Mesothelial cell of epicardium (in vitro differentiated cells): ENCODE data around the gene DMXL2. TPM values are rescaled to one million over a fixed set of nuclear protein-coding genes. Genes with fewer than 3 reads are reported as not detected.
A peak's percentile ranks its signal among the peaks of the same experiment; 100 is the strongest.
"Not testable (repeated sequence)": the region's sequence is repeated elsewhere in the genome, so short reads cannot be mapped to it uniquely, and the experiment has no call there.

Source experiments
- DNase-seq, 2 experiments: peaks; one replicate each; pipeline ENCODE4 v3.0.0; 2021; ENCODE audit warnings: low spot score in 2 of 2; ENCODE audit not compliant: unreplicated experiment in 2 of 2
- H3K27ac Mint-ChIP-seq: 2 replicates; pipeline ENCODE4 v1.8.0; 2021; ENCODE audit warnings: mixed read lengths
- H3K27me3 Mint-ChIP-seq: 2 replicates; pipeline ENCODE4 v1.8.0; 2021; ENCODE audit warnings: low read depth, mixed read lengths
- H3K36me3 Mint-ChIP-seq: 2 replicates; pipeline ENCODE4 v1.8.0; 2021; ENCODE audit warnings: mixed read lengths
- H3K4me1 Mint-ChIP-seq: 2 replicates; pipeline ENCODE4 v1.8.0; 2021; ENCODE audit warnings: mixed read lengths
- H3K4me3 Mint-ChIP-seq: 2 replicates; pipeline ENCODE4 v1.8.0; 2021; ENCODE audit warnings: mild to moderate bottlenecking, moderate library complexity, mixed read lengths
- H3K9me3 Mint-ChIP-seq: 2 replicates; pipeline ENCODE4 v1.8.0; 2021; ENCODE audit warnings: mixed read lengths
- total RNA-seq: library from RNA; stranded (reverse); gene quantifications from 3 replicates; pipeline ENCODE4 v1.2.1, GENCODE V29; 2021
- TF ChIP-seq, protein P1 (sequence below): fragments of 200-600 bp; sonication (generic); IDR thresholded peaks from one replicate; pipeline ENCODE4 v1.5.0; 2021; ENCODE audit warnings: antibody characterized with exemption; ENCODE audit not compliant: unreplicated experiment

Gene DMXL2
- total RNA-seq, 1 donor from 2014 or later = 44.8 TPM

DNA sequence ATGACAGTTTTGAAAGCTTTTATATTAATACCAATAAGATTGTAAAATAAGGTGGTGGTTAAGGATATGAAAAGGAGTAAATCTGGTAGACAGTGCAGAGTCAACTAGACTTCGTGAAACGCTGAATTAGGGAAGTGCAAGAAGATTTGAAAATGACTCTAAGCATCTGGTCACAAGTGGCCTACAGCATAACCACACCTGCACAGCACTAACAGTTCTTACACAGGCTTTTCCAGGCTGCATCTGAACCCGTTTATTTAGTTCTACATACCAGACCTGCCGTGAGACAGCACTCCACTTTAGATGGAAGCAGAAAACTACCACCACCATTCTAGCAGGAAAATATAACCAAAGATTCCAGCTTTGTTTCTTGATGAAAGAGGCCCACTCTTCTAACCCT lies 1.9 kb downstream of the DMXL2 start:
- TF ChIP-seq, protein P1, sequence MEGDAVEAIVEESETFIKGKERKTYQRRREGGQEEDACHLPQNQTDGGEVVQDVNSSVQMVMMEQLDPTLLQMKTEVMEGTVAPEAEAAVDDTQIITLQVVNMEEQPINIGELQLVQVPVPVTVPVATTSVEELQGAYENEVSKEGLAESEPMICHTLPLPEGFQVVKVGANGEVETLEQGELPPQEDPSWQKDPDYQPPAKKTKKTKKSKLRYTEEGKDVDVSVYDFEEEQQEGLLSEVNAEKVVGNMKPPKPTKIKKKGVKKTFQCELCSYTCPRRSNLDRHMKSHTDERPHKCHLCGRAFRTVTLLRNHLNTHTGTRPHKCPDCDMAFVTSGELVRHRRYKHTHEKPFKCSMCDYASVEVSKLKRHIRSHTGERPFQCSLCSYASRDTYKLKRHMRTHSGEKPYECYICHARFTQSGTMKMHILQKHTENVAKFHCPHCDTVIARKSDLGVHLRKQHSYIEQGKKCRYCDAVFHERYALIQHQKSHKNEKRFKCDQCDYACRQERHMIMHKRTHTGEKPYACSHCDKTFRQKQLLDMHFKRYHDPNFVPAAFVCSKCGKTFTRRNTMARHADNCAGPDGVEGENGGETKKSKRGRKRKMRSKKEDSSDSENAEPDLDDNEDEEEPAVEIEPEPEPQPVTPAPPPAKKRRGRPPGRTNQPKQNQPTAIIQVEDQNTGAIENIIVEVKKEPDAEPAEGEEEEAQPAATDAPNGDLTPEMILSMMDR = no peak
- Mint-ChIP-seq H3K4me3 (peak overlapping the region; percentile 94), H3K36me3 (no peaks in the 10 kb centered on the region), H3K9me3 (no peaks in the 10 kb centered on the region), H3K4me1 (peaks cover 37% of the 10 kb centered on the region), H3K27me3 (no peaks in the 10 kb centered on the region), H3K27ac (peak overlapping the region; percentile 74)
- DNase-seq = no peak

DNA sequence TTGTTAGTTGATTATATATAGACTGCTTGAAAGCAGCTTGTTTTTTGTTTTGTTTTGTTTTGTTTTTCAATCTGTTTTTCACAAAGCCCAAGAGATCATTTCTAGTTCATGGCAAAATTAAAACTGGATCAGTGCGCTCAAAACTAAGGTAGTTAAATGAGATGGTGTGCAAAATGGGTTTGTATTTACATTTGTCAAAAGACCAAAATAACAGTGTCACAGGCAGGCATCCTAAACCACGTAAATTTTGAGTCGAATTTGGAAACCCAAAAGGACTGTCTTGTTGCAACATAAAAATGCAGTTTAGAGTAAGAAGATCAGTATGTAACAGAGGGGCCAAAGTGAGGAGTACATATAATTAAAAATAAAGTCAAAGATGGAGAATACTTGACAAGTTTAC lies 2.4 kb downstream of the DMXL2 start:
- TF ChIP-seq, protein P1 = no peak
- H3K27me3 Mint-ChIP-seq = no peaks in the 10 kb centered on the region
- peak overlapping the region; percentile 4 for H3K4me3 Mint-ChIP-seq
- DNase-seq = no peak
- no peaks in the 10 kb centered on the region for H3K36me3 Mint-ChIP-seq
- no peaks in the 10 kb centered on the region for H3K9me3 Mint-ChIP-seq
- H3K27ac Mint-ChIP-seq = peak overlapping the region; percentile 37
- peaks cover 37% of the 10 kb centered on the region for H3K4me1 Mint-ChIP-seq

DNA sequence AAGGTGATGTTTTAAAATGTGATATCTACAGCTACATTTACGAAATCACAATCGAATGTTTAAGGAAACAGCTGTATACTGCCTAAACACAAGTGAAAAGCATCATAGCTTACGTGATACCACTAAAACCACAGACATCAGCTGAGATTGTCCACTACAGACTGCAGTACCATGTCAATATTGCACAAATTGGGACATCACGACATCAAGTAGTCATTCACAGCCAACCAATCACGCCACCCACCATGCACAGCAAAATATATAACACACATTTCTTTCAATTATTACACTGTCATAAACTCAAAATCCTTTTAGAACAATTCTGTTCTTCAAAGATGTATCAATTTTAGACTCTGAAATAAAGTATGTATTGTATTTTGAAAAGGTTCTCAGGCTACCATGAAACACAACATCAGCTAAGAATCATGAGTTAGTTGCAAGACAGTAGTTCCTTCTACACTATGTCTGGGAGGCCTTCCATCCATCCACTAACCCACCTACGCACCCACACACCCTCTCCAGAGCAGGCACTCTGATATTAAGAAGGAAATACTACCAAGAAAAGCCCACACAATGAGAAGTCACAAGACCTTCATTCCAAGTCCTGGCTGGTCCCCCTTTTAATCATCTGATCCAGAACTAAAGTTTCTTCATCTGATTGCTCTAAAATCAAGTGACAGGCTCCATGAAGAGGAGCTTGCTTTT lies 3.1 kb downstream of the DMXL2 start:
- Mint-ChIP-seq H3K36me3 (no peaks in the 10 kb centered on the region), H3K27ac (no peak overlapping the region), H3K4me1 (peaks cover 35% of the 10 kb centered on the region), H3K9me3 (no peaks in the 10 kb centered on the region), H3K27me3 (no peaks in the 10 kb centered on the region), H3K4me3 (no peak overlapping the region)
- DNase-seq = no peak
- TF ChIP-seq, protein P1 = no peak

DNA sequence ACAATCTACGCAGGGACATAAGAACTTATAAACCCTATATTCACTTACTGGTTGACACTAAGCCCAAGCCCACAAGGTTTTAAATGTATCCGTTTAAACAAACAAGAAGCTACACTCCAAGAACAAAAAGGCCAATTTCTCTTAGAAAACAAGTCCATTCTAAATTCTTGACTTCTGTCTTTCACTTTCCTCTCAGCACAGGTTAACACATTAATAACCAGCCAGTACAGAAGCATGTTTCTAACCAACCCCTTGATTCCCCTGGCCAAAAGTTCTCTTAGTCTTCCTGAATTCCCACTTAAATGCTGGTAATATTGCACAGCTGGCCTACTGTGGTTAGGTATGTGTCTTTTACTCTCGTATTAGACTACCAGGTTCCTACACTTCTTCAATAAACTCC lies 4.7 kb downstream of the DMXL2 start:
- peaks cover 5% of the 10 kb centered on the region for H3K9me3 Mint-ChIP-seq
- no peaks in the 10 kb centered on the region for H3K27me3 Mint-ChIP-seq
- no peak for DNase-seq
- TF ChIP-seq, protein P1 = no peak
- H3K27ac Mint-ChIP-seq = no peak overlapping the region
- H3K4me3 Mint-ChIP-seq = no peak overlapping the region
- peaks cover 5% of the 10 kb centered on the region for H3K36me3 Mint-ChIP-seq
- peaks cover 24% of the 10 kb centered on the region for H3K4me1 Mint-ChIP-seq

DNA sequence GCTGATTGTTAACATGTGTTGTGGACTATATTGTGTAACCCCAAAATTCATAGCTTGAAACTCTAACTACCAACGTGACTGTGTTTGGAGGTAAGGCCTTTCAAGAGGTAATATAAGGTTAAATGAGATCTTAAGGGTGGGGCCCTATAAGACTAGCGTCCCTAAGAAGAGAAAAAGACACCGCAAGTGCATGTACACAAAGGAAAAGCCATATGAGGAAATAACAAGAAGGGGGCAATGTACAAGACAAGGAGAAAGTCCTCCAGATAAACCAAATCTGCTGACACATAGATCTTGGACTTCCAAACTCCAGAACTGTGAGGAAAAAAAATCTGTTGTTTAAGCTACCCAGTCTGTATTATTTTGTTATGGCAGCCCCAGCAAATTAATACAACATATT lies 8.6 kb downstream of the DMXL2 start:
- peaks cover 12% of the 10 kb centered on the region for H3K9me3 Mint-ChIP-seq
- no peaks in the 10 kb centered on the region for H3K4me1 Mint-ChIP-seq
- H3K4me3 Mint-ChIP-seq = no peak overlapping the region
- no peaks in the 10 kb centered on the region for H3K27me3 Mint-ChIP-seq
- TF ChIP-seq, protein P1 = no peak
- H3K27ac Mint-ChIP-seq = no peak overlapping the region
- DNase-seq = no peak
- peaks cover 15% of the 10 kb centered on the region for H3K36me3 Mint-ChIP-seq

DNA sequence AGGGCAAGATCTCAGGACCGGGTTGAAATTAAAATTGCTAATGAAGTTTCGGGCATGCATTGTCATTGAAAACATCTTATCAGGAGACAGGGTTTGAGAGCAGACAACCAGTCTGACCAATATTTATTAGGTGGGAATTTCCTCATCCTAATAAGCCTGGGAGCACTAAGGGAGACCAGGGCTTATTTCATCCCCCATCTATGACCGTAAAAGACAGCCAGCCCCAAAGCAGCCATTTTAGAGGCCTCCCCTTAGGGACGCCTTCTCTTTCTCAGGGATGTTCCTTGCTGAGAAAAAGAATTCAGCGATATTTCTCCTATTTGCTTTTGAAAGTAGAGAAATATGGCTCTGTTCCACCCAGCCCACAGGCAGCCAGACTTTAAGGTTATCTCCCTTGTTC lies 9.9 kb downstream of the DMXL2 start:
- H3K27ac Mint-ChIP-seq = not testable (repeated sequence)

DNA sequence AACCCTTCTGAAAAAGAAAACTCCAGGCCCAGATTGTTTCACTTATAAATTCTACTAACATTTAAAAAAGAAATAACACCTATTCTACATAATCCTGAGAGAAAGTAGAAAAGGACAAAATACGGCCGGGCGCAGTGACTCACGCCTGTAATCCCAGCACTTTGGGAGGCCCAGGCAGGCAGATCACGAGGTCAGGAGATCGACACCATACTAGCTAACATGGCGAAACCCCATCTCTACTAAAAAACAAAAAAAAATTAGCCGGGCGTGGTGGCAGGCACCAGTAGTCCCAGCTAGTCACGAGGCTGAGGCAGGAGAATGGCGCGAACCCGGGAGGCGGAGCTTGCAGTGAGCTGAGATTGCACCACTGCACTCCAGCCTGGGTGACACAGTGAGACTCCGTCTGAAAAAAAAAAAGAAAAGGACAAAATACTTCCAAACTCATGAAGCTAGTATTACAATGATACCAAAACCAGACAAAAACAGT lies 19.1 kb downstream of the DMXL2 start:
- not testable (repeated sequence) for DNase-seq, H3K4me1 Mint-ChIP-seq, H3K27me3 Mint-ChIP-seq
- Mint-ChIP-seq H3K4me3 (peak overlapping the region; percentile 53), H3K27ac (peak overlapping the region; percentile 77), H3K36me3 (peaks cover 10% of the 10 kb centered on the region), H3K9me3 (peaks cover 25% of the 10 kb centered on the region)

More for the DNA sequence above, 9.9 kb downstream of the DMXL2 start:
- H3K27me3 Mint-ChIP-seq, H3K4me1 Mint-ChIP-seq, H3K4me3 Mint-ChIP-seq, DNase-seq: not testable (repeated sequence)
- peaks cover 15% of the 10 kb centered on the region for H3K36me3 Mint-ChIP-seq
- H3K9me3 Mint-ChIP-seq = peaks cover 15% of the 10 kb centered on the region
